NCI-H1048 (cell line): ENCODE measurements around the gene ZYG11A.
"Not testable (repeated sequence)": the region's sequence is repeated elsewhere in the genome, so short reads cannot be mapped to it uniquely, and the experiment has no call there.

Source experiments
- DNase-seq: peaks from one replicate; lab custom pipeline; 2025; lab: John Stamatoyannopoulos, UW

Gene ZYG11A

DNA sequence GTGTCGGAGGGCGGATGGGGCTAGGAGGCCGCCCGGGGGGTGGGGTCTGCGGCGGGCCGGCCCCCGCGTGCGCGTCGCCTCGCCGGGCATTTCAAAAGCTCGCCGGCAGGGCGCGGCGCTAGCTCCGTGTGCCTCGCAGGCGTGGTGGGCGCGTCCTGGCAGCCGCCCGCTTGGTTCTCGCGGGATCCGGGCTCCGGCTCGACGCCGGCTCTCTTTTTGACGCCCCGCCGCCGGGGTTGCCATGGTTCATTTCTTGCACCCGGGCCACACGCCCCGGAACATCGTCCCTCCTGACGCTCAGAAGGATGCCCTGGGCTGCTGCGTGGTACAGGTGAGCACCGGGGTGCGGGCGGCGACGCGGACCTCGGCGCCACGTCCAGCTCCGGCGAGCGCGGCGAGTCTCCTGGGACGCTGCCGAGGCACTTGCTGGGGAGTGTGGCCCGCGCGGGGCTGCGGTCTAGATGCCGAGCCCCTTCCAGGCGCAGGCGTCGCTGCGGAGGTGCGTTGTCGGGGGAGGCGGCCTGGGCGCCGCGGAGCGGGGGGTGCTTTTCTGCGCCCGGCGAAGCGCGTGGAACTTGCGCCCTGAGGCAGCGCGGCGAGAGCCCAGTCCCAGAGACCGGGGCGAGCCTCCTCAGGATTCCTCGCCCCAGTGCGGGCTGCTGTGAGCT is at the start of gene ZYG11A:
TSS of gene ZYG11A (plus strand) at position 118 of the 668 bp plus-strand sequence. CDS start at position 242, 124 bp downstream.
- DNase-seq, result peak; percentile 25

DNA sequence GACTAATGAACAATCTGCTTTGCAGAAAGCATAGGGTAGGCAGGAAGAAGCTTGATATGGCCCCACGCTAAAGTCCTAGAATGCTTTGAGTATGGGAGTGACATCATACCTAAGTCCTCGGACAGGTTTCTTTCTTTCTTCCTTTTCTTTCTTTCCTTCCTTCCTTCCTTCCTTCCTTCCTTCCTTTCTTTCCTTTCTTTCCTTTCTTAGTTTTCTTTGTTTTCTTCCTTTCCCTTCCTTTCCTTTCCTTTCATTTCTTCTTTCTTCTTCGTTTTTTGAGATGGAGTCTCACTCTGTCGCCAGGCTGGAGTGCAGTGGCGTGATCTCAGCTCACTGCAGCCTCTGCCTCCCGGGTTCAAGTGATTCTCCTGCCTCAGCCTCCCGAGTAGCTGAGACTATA is 48.8 kb upstream of the ZYG11A start:
- DNase-seq, result not testable (repeated sequence)

GRCh38 chr1:52795464-52795863 is 47.1 kb upstream of the ZYG11A start:
- DNase-seq, result no peak

GRCh38 chr1:52798331-52798730 is 44.2 kb upstream of the ZYG11A start:
- DNase-seq, result no peak

DNA sequence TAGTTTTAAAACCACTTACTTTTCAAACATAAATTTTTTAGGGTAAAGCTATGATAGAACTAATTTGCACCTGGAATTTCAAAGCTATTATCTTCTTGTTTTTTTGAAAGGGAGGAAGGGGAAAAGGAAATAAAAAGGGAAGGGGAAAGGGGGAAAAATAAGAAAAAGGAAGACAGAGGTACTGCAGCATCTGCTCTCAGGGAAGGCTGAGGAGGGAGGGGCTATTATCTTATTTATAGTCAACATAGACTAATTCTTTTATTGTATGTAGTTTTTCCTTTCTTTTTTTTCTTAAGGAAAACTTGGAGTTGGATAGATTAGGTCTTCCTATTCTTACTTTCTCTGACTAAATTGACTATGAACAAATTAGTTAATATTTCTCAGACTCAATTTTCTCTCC is 41.5 kb upstream of the ZYG11A start:
- DNase-seq, result no peak

DNA sequence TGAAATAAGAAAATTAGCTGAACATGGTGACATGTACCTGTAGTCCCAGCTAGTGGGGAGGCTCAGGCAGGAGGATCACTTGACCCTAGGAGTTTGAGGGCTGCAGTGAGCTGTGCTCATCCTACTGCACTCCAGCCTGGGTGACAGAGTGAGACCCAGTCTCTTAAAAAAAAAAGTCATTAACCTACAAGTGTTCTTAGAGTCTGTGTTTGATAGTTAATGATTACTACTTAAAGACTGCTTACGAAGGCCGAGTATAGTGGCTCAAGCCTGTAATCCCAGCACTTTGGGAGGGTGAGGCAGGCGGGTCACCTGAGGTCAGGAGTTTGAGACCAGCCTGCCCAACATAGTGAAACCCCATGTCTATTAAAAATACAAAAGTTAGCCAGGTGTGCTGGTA is 38.5 kb upstream of the ZYG11A start:
- DNase-seq, result not testable (repeated sequence)

GRCh38 chr1:52814465-52814864 is 28.1 kb upstream of the ZYG11A start:
- no peak for DNase-seq

GRCh38 chr1:52820830-52821229 is 21.7 kb upstream of the ZYG11A start:
- not testable (repeated sequence) for DNase-seq

DNA sequence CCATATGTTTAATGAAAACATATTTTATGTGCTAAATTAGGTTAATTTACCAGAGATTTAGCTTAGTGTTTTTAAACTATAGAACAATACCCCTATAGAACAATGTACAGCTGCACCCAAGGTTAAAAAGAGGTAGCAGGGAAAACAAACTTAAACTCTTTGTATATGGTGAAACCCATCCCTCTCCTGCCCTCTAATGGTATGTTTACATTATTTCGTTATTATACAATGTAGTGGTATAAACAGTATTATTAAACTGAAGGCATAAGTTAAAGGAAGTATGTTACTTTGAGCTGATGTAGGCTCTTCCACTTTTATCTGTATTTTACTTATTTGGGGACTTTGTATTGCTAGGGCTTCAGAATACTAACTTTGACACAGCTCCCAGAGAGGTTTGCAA is 16.7 kb upstream of the ZYG11A start:
- DNase-seq, result no peak

DNA sequence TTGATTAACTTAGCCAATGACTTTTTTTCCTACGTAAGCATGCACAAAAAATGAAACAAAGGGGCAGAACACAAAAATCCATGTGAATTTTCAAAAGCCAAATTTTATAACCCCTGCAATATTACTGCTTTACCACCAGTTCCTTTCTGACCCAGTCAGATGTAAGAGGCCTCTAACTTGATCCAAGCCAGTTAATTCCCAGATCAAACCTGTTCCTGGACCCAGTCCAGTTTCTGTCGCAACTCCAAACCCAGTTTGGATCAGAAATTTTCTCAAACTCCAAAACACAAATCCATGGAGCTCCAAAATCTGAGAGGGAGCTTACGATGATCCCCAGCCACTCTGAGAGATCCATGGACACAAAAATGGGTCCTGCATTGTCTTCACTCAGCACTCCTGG is 7.8 kb upstream of the ZYG11A start:
- no peak for DNase-seq

GRCh38 chr1:52836035-52836434 is 6.5 kb upstream of the ZYG11A start:
- DNase-seq, result no peak

DNA sequence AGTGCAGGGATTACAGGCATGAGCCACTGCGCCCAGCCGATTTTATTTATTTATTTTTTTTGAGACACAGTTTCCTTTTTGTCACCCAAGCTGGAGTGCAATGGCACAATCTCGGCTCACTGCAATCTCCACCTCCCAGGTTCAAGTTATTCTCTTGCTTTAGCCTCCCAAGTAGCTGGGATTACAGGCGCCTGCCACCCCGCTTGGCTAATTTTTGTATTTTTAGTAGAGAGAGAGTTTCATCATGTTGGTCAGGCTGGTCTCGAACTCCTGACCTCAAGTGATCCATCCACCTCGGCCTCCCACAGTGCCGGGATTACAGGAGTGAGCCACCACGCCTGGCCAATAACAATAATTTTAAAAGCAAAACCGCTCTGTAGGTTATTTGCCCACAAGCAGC is 3.4 kb upstream of the ZYG11A start:
- not testable (repeated sequence) for DNase-seq

GRCh38 chr1:52845119-52845518 is 2.6 kb downstream of the ZYG11A start:
- DNase-seq, result not testable (repeated sequence)

DNA sequence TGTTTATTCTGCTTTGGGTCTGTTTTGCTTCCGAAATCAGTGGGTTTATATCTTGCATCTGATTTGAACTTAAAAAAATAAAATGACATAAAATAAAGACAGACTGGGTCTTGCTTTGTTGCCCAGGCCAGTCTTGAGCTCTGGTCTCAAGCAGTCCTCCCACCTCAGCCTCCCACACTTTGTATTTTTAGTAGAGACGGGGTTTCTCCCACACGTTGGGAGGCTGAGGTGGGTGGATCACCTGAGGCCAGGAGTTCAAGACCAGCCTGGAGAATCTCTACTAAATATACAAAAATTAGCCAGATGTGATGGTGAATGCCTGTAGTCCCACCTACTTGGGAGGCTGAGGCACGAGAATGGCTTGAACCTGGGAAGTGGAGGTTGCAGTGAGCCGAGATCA is 5.9 kb downstream of the ZYG11A start:
- no peak for DNase-seq

GRCh38 chr1:52850951-52851350 is 8.4 kb downstream of the ZYG11A start:
- DNase-seq, result no peak

DNA sequence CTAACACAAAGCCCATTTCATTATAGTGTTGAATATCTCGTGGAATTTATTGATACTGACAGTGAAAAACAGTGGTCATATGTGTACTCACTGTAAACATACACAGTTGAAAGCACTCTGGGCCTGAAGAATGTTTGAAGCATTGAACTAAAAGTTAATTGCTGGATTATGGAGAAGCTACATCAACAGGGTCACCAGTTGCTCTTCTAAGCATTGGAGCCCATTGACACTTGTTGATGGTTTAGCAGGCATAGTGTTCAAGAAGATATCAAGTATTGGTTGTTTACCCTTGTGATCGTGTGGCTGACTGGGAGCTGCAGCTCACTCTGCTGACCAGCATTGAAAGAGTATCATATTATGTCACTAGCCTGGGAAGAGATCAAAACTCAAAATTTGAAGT is 10.3 kb downstream of the ZYG11A start:
- DNase-seq, result no peak

DNA sequence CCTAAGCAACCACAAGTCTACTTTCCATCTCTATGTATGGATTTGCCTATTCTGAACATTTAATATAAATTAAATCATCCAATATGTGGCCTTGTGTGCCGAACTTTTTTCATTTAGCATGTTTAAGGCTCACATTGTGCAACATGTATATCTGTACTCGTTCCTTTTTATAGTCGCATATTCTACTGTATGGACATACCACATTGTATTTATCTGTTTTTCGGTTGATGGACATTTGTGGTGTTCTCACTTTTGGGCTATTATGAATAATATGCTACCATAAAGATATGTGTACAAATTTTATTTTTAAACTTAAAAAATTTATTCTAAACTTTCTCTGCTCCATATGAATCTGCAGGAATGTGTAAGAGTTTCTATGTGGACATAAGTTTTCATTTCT is 13.0 kb downstream of the ZYG11A start:
- no peak for DNase-seq

GRCh38 chr1:52856026-52856425 is 13.5 kb downstream of the ZYG11A start:
- no peak for DNase-seq

- no peak for DNase-seq
These were observed 14.9 kb downstream of the ZYG11A start for GRCh38 chr1:52857443-52857842.

DNA sequence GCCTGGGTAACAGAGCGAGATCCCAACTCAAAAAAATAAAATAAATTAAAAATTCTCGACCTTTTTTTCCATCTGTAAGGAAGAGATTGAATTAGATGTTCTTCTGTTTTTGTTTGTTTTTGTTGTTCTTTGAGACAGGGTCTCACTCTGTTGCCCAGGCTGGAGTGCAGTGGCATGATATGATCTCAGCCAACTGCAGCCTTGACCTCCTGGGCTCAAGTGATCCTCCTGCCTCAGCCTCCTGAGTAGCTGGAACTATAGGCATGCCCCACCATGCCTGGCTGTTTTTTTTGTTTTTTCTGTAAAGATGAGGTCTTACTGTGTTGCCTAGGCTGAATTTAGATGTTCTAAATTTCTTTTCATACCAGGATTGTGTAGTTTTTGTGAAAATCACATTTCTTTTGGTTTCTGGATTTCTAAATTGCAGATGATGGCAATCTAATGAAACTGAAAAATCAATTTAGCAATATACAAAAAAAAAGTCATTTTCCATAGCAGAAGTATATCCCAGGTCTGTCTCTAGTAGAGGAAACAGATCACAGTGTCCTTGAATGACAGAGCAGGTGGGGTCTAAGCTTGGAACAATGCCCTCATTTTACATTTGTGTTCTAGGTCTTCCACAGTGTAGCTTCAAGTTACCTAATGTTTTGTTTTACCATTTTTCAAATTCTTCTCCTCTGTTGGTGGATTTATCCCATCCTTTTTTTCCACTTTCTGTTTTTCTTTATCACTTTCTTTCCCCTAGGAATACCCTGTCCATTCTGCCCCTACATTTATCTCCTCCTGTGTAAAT is 20.3 kb downstream of the ZYG11A start:
- no peak for DNase-seq

DNA sequence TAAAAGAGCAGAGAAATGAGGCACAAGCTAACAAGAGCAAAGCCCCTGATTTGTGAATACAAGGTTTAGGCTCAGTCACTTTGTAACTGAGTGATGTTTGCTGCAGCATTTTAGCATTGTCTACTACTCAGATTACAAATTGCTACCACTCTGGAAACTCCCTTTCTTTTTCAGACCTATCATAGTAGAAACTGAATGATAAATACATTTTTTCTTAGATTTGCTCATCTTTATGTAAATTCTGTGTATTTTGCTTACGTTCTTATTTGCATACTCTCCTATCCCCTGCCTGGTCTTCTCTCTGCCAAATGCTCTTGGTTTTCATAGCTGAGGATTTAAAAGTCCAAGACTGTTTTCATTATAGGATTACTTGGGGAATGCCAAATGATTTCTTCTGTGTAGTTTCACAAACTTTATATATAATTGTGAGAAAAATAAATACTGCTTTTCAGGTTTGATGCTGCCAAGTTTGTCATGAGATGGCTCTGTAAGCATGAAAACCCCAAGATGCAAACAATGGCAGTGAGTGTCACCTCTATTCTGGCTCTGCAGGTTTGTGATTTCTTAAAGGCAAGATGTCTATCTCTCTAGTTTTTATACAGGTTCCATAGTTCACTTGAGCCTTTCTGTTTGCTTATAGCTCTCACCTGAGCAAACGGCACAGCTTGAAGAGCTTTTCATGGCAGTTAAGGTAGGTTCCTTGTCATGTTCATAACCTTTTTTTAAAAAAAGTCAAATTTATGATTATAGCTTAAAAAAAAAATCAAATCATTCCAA is 24.7 kb downstream of the ZYG11A start:
- peak; percentile 29 for DNase-seq

DNA sequence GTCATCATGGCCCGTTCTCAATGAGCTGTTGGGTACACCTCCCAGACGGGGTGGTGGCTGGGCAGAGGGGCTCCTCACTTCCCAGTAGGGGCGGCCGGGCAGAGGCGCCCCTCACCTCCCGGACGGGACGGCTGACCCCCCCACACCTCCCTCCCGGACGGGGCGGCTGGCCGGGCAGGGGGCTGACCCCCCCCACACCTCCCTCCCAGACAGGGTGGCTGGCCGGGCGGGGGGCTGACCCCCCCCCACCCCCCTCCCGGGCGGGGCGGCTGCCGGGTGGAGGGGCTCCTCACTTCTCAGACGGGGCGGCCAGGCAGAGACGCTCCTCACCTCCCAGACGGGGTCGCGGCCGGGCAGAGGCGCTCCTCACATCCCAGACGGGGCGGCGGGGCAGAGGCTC is 27.2 kb downstream of the ZYG11A start:
- DNase-seq, result not testable (repeated sequence)

- DNase-seq, result no peak
These were observed 34.3 kb downstream of the ZYG11A start for GRCh38 chr1:52876843-52877242.
